Endodermal cell (in vitro differentiated cells): ENCODE results near the gene THY1. TPM values are rescaled to one million over a fixed set of nuclear protein-coding genes. Genes with fewer than 3 reads are reported as not detected.

Source experiments
- DNase-seq: peaks from one replicate; pipeline ENCODE4 v3.0.0-alpha.2; 2017
- H3K27ac ChIP-seq: 2 replicates; pipeline ENCODE4 v1.5.1; 2013; ENCODE audit warnings: mild to moderate bottlenecking, low read depth, low read length, moderate library complexity
- H3K27me3 ChIP-seq: 2 replicates; pipeline ENCODE4 v1.6.1; 2013; ENCODE audit warnings: mild to moderate bottlenecking, low read length, moderate library complexity; ENCODE audit not compliant: insufficient read depth, control insufficient read depth, poor library complexity, severe bottlenecking
- H3K36me3 ChIP-seq: 2 replicates; pipeline ENCODE4 v1.7.0; 2013; ENCODE audit warnings: mild to moderate bottlenecking, low read length, moderate library complexity; ENCODE audit not compliant: control insufficient read depth, insufficient read depth
- H3K4me1 ChIP-seq: one replicate; pipeline ENCODE4 v1.7.0; 2013; ENCODE audit warnings: low read length; ENCODE audit not compliant: control insufficient read depth, insufficient read depth
- H3K4me3 ChIP-seq: 2 replicates; pipeline ENCODE4 v1.5.1; 2013; ENCODE audit warnings: mild to moderate bottlenecking, low read length, moderate library complexity
- H3K9ac ChIP-seq: 2 replicates; pipeline ENCODE4 v1.6.1; 2013; ENCODE audit warnings: mild to moderate bottlenecking, low read length, moderate library complexity; ENCODE audit not compliant: poor library complexity, severe bottlenecking; ENCODE audit errors: extremely low read depth
- H3K9me3 ChIP-seq: 2 replicates; pipeline ENCODE4 v1.6.1; 2013; ENCODE audit warnings: mild to moderate bottlenecking, low read length, moderate library complexity; ENCODE audit not compliant: control insufficient read depth
- H3K27ac Mint-ChIP-seq: 2 replicates; pipeline ENCODE4 v1.8.0; 2020; ENCODE audit warnings: mixed read lengths
- H3K27me3 Mint-ChIP-seq: 2 replicates; pipeline ENCODE4 v1.8.0; 2021; ENCODE audit warnings: mild to moderate bottlenecking, mixed read lengths; ENCODE audit not compliant: insufficient read depth
- H3K36me3 Mint-ChIP-seq: 2 replicates; pipeline ENCODE4 v1.8.0; 2020; ENCODE audit warnings: low read depth, mixed read lengths
- H3K4me1 Mint-ChIP-seq: 2 replicates; pipeline ENCODE4 v1.8.0; 2020; ENCODE audit warnings: mixed read lengths
- H3K4me3 Mint-ChIP-seq: 2 replicates; pipeline ENCODE4 v1.8.0; 2020; ENCODE audit warnings: mild to moderate bottlenecking, moderate library complexity, mixed read lengths
- H3K9me3 Mint-ChIP-seq: 2 replicates; pipeline ENCODE4 v1.8.0; 2020; ENCODE audit warnings: mild to moderate bottlenecking, mixed read lengths
- CTCF ChIP-seq: fragments of 200-600 bp; sonication (generic); conservative IDR thresholded peaks from 2 replicates; pipeline ENCODE4 v1.5.0; 2021; ENCODE audit warnings: antibody characterized with exemption, mild to moderate bottlenecking
- WGBS, 2 experiments: methylation state at CpG; one replicate each; pipeline versions ENCODE4 v1.1.5 to v1.1.7; 2013; ENCODE audit warnings: missing lambda C conversion rate in 2 of 2, mixed read lengths in 1 of 2; ENCODE audit not compliant: insufficient coverage in 1 of 2, insufficient read length in 1 of 2; 5-methylcytosine and 5-hydroxymethylcytosine counted together
- total RNA-seq, 2 donors: library from RNA; stranded (reverse); fragmentation: NEBNext Ultra II Directional in 1 of 2; extraction: Animal tissue kit (Norgen Biotek cat#: 25700) in 1 of 2; gene quantifications; 2 replicates in 1 of 2; 3 replicates in 1 of 2; pipeline ENCODE4 v1.2.1, GENCODE V29; 2021

The THY1 gene
- total RNA-seq, 2 donors from 2014 or later = 19.3 to 36.1 TPM

- Mint-ChIP-seq H3K9me3 (peaks cover 7% of the 10 kb centered on the region), H3K36me3 (peaks cover 7% of the 10 kb centered on the region), H3K4me1 (peaks cover 16% of the 10 kb centered on the region), H3K4me3 (no peak overlapping the region), H3K27ac (no peak overlapping the region), H3K27me3 (peaks cover 39% of the 10 kb centered on the region)
- H3K27me3 ChIP-seq = peaks cover 37% of the 10 kb centered on the region
- WGBS, 2 experiments = 93 to 95% methylated on average over 14 to 17 of the region's 18 CpGs
- no peak overlapping the region for H3K4me3 ChIP-seq
- H3K36me3 ChIP-seq = no peaks in the 10 kb centered on the region
- H3K9me3 ChIP-seq = no peaks in the 10 kb centered on the region
- DNase-seq = no peak
- H3K4me1 ChIP-seq = no peaks in the 10 kb centered on the region
- TF ChIP-seq CTCF = no peak
- no peak overlapping the region for H3K9ac ChIP-seq
- H3K27ac ChIP-seq = no peak overlapping the region
Observed at GRCh38 chr11:119419834-119420492, 3.0 kb downstream of the THY1 start.

- H3K4me1 ChIP-seq = no peaks in the 10 kb centered on the region
- peaks cover 37% of the 10 kb centered on the region for H3K27me3 ChIP-seq
- no peaks in the 10 kb centered on the region for H3K36me3 ChIP-seq
- no peak for DNase-seq
- H3K9ac ChIP-seq = no peak overlapping the region
- H3K27ac Mint-ChIP-seq = no peak overlapping the region
- no peak overlapping the region for H3K4me3 Mint-ChIP-seq
- WGBS, 2 experiments = 85 to 89% methylated on average over 3 to 5 of the region's 5 CpGs
- no peak overlapping the region for H3K4me3 ChIP-seq
- peaks cover 16% of the 10 kb centered on the region for H3K4me1 Mint-ChIP-seq
- no peak for TF ChIP-seq CTCF
- H3K27me3 Mint-ChIP-seq = peaks cover 34% of the 10 kb centered on the region
- H3K36me3 Mint-ChIP-seq = peaks cover 7% of the 10 kb centered on the region
- H3K9me3 Mint-ChIP-seq = peaks cover 2% of the 10 kb centered on the region
- no peak overlapping the region for H3K27ac ChIP-seq
- no peaks in the 10 kb centered on the region for H3K9me3 ChIP-seq
Observed at GRCh38 chr11:119419246-119419645, 3.7 kb downstream of the THY1 start.

GRCh38 chr11:119418759-119419158 lies 4.2 kb downstream of the THY1 start:
- Mint-ChIP-seq H3K27ac (no peak overlapping the region), H3K4me3 (no peak overlapping the region), H3K9me3 (no peaks in the 10 kb centered on the region), H3K36me3 (peaks cover 7% of the 10 kb centered on the region), H3K27me3 (peaks cover 29% of the 10 kb centered on the region), H3K4me1 (peaks cover 16% of the 10 kb centered on the region)
- Histone ChIP-seq H3K9ac (no peak overlapping the region), H3K4me3 (no peak overlapping the region), H3K9me3 (no peaks in the 10 kb centered on the region), H3K36me3 (no peaks in the 10 kb centered on the region), H3K4me1 (no peaks in the 10 kb centered on the region), H3K27me3 (peaks cover 33% of the 10 kb centered on the region), H3K27ac (no peak overlapping the region)
- DNase-seq = no peak
- no peak for TF ChIP-seq CTCF
- 93 to 100% methylated on average over 2 to 4 of the region's 4 CpGs for WGBS, 2 experiments
